ENCODE data around the gene SEMA6A. TPM values are rescaled to one million over a fixed set of nuclear protein-coding genes. Genes with fewer than 3 reads are reported as not detected.

Gene SEMA6A
- polyA plus RNA-seq, 1 of the 3 experiments (the other 2 are of a cell fraction), result 0.18 TPM

- Histone ChIP-seq H3K4me3 (ENCODE audit: low read depth in 2 of 2, low read length in 1 of 2) (no peak overlapping the region), H3K27me3 (ENCODE audit: insufficient read depth) (no peaks in the 10 kb centered on the region), H3K4me2 (no peak overlapping the region), H3K9me3 (no peaks in the 10 kb centered on the region), H3K27ac (ENCODE audit: low read depth in 2 of 2, low read length in 1 of 2) (no peak overlapping the region), H3K9me2 (no peaks in the 10 kb centered on the region), H3K4me1 (ENCODE audit: control insufficient read depth in 1 of 2, insufficient read depth in 2 of 2, low read depth in 1 of 2, low read length in 1 of 2) (no peaks in the 10 kb centered on the region; a peak in 1 of 4 replicates), H2AFZ (ENCODE audit: low read depth) (no peak overlapping the region), H3F3A (replicated peaks; ENCODE audit: insufficient read depth) (no peaks in the 10 kb centered on the region), H3K9ac (no peak overlapping the region), H4K20me1 (ENCODE audit: insufficient read depth) (no peaks in the 10 kb centered on the region), H3K79me2 (ENCODE audit: insufficient read depth) (no peaks in the 10 kb centered on the region), H3K36me3 (replicated peaks in 1 of 2; ENCODE audit: control insufficient read depth in 1 of 2, insufficient read depth in 2 of 2, low read length in 1 of 2) (no peaks in the 10 kb centered on the region)
- TF ChIP-seq FOXM1 (IDR thresholded peaks at IDR 0.05; ENCODE audit: low read depth), result no peak
- no peak for TF ChIP-seq FOSL2 (IDR thresholded peaks at IDR 0.05; ENCODE audit: borderline replicate concordance, low read depth)
- no peak for TF ChIP-seq REST (IDR thresholded peaks at IDR 0.05; ENCODE audit: low read depth, low read length)
- no peak for TF ChIP-seq CHD2 (IDR thresholded peaks at IDR 0.05; ENCODE audit: low read length, partially characterized antibody)
- TF ChIP-seq SIN3A (IDR thresholded peaks at IDR 0.05; ENCODE audit: borderline replicate concordance, low read depth, low read length), result no peak
- TF ChIP-seq TAF1 (IDR thresholded peaks at IDR 0.05; ENCODE audit: borderline replicate concordance, low read depth, low read length), result no peak
- no peak for TF ChIP-seq GATA2 (CRISPR knock-in tag; IDR thresholded peaks at IDR 0.05)
- no peak for TF ChIP-seq FOXJ3 (CRISPR knock-in tag; IDR thresholded peaks at IDR 0.05)
- no peak for TF ChIP-seq TEAD4 (IDR thresholded peaks at IDR 0.05; ENCODE audit: borderline replicate concordance, insufficient read depth)
- no peak for TF ChIP-seq GABPA (IDR thresholded peaks at IDR 0.05; ENCODE audit: low read depth)
- TF ChIP-seq RCOR1 (IDR thresholded peaks at IDR 0.05; ENCODE audit: low read length), result no peak
- TF ChIP-seq SMC3 (IDR thresholded peaks at IDR 0.05; ENCODE audit: low read depth, low read length), result no peak
- TF ChIP-seq USF1 (IDR thresholded peaks at IDR 0.05; ENCODE audit: borderline replicate concordance, low read depth), result no peak
- no peak for TF ChIP-seq NFIC (IDR thresholded peaks at IDR 0.05; ENCODE audit: borderline replicate concordance)
- no peak for TF ChIP-seq EP300 (IDR thresholded peaks at IDR 0.05; ENCODE audit: borderline replicate concordance in 1 of 2, low read depth in 1 of 2, low read length in 1 of 2)
- no peak for TF ChIP-seq RAD21 (IDR thresholded peaks at IDR 0.05; ENCODE audit: low read length)
- no peak for TF ChIP-seq RXRA (IDR thresholded peaks at IDR 0.05; ENCODE audit: borderline replicate concordance, low read depth)
- no peak for TF ChIP-seq USF2 (IDR thresholded peaks at IDR 0.05; ENCODE audit: borderline replicate concordance, low read depth, low read length)
- TF ChIP-seq JUND (IDR thresholded peaks at IDR 0.05), result no peak
- ChIA-PET CTCF (interaction anchor here (3.2 kb wide), 1 partner anchor 267 kb away, joined by 9 read pairs; no protein-coding TSS in a partner anchor), POLR2A (no interaction called here)
- 79% methylated on average over 3 of the region's 3 CpGs for WGBS (ENCODE audit: low lambda C conversion rate)
- DNase-seq, result no peak
Measured at GRCh38 chr5:116404792-116405191, 169.8 kb downstream of the SEMA6A start.
